Measurements from ENCODE around the gene LYRM9. TPM values are rescaled to one million over a fixed set of nuclear protein-coding genes. Genes with fewer than 3 reads are reported as not detected.

LYRM9 gene
- total and polyA plus RNA-seq, 10 of the 15 experiments (the other 5 are each of a cell fraction or from before 2014, with no cell fraction given), result 1.8 to 8.3 (median 4.6) TPM

- H2AFZ ChIP-seq (ENCODE audit: control insufficient read depth, low read depth, low read length), result no peak overlapping the region
- BruUV-seq (replicated peaks), result no TSS peak
- in situ Hi-C loops (cut with MboI), result no loop called here
These were observed 1.3 kb downstream of the LYRM9 start for GRCh38 chr17:27891841-27892240.

More at GRCh38 chr17:27891841-27892240, 1.3 kb downstream of the LYRM9 start:
- POLR2A ChIA-PET, result interaction anchor here (0.6 to 3.0 kb wide), 4 partner anchors 19 to 88 kb away, joined by 3 to 22 read pairs (median 4); no protein-coding TSS in a partner anchor
- ATAC-seq (no peak), DNase-seq (ENCODE audit: low read depth, low spot score) (no peak), FAIRE-seq (no peak)
- Histone ChIP-seq H3K79me2 (ENCODE audit: control insufficient read depth, insufficient read depth, low read length) (0 out of 2 replicates have a peak, but pooled peaks cover 1% of the 10 kb centered on the region), H3K9ac (ENCODE audit: control insufficient read depth, insufficient read depth, low read length) (no peak overlapping the region), H3K4me3 (no peak overlapping the region), H3K9me3 (replicated peaks; ENCODE audit: control insufficient read depth, insufficient read depth, low read length) (no peaks in the 10 kb centered on the region), H3K27me3 (replicated peaks in 1 of 2; ENCODE audit: control insufficient read depth in 2 of 2, insufficient read depth in 2 of 2, low read length in 1 of 2) (no peaks in the 10 kb centered on the region), H4K20me1 (ENCODE audit: control insufficient read depth, insufficient read depth) (no peaks in the 10 kb centered on the region), H3K36me3 (ENCODE audit: control insufficient read depth in 2 of 2, insufficient read depth in 2 of 2, low read length in 1 of 2) (no peaks in the 10 kb centered on the region), H3K27ac (ENCODE audit: control insufficient read depth, insufficient read depth) (no peak overlapping the region), H3K4me2 (ENCODE audit: control insufficient read depth, insufficient read depth) (peak overlapping the region; percentile 91; the same call in 1 of the 2 replicates), H3K4me1 (ENCODE audit: control insufficient read depth, insufficient read depth, low read length) (peaks cover 10% of the 10 kb centered on the region)
- 81% methylated on average over 9 of the region's 9 CpGs for WGBS (ENCODE audit: insufficient coverage, insufficient replicate concordance, low lambda C conversion rate, missing lambda C conversion rate)
- intact Hi-C loops (cut with micrococcal nuclease; ENCODE audit: unreplicated experiment), result loop anchor here (5.0 kb wide), 2 partner anchors 55 to 360 kb away; no protein-coding TSS in a partner anchor
- no peak for TF ChIP-seq POLR2A (IDR thresholded peaks at IDR 0.05; ENCODE audit: low read depth, low read length)
- no peak for TF ChIP-seq ZNF274 (IDR thresholded peaks at IDR 0.05; ENCODE audit: insufficient read depth, insufficient read length)
- no peak for TF ChIP-seq TARDBP (IDR thresholded peaks at IDR 0.05; ENCODE audit: borderline replicate concordance)
- TF ChIP-seq, protein P1, sequence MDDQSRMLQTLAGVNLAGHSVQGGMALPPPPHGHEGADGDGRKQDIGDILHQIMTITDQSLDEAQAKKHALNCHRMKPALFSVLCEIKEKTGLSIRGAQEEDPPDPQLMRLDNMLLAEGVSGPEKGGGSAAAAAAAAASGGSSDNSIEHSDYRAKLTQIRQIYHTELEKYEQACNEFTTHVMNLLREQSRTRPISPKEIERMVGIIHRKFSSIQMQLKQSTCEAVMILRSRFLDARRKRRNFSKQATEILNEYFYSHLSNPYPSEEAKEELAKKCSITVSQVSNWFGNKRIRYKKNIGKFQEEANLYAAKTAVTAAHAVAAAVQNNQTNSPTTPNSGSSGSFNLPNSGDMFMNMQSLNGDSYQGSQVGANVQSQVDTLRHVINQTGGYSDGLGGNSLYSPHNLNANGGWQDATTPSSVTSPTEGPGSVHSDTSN (IDR thresholded peaks at IDR 0.05; ENCODE audit: insufficient replicate concordance, low read depth, low read length), result no peak
- TF ChIP-seq JUNB (IDR thresholded peaks at IDR 0.05), result no peak
- no peak for TF ChIP-seq SUZ12 (IDR thresholded peaks at IDR 0.05; ENCODE audit: unreplicated experiment)
- TF ChIP-seq SMARCA5 (IDR thresholded peaks at IDR 0.05), result no peak
- no peak for TF ChIP-seq SMC3 (IDR thresholded peaks at IDR 0.05; ENCODE audit: borderline replicate concordance, low read length)
- no peak for TF ChIP-seq RB1 (IDR thresholded peaks at IDR 0.05; ENCODE audit: borderline replicate concordance)
- TF ChIP-seq E4F1 (IDR thresholded peaks at IDR 0.05; ENCODE audit: borderline replicate concordance, partially characterized antibody), result no peak
- no peak for TF ChIP-seq ATF2 (IDR thresholded peaks at IDR 0.05; ENCODE audit: low read length)
- TF ChIP-seq NR2C1 (IDR thresholded peaks at IDR 0.05), result no peak
- no peak for TF ChIP-seq RAD21 (IDR thresholded peaks at IDR 0.05; ENCODE audit: insufficient read depth, low read depth, low read length)
- RAD21 ChIA-PET (ENCODE audit: unreplicated experiment), result interaction anchor here (1.3 to 7.7 kb wide), 3 partner anchors 11 to 168 kb away, joined by 3 to 158 read pairs (median 21); no protein-coding TSS in a partner anchor
- SMC1A ChIA-PET (ENCODE audit: uncharacterized antibody, unreplicated experiment), result interaction anchor here (0.5 to 18.8 kb wide), 6 partner anchors 13 to 323 kb away, joined by 3 to 457 read pairs (median 20); no protein-coding TSS in a partner anchor
- CTCF ChIA-PET, result interaction anchor here (0.6 to 5.9 kb wide), 6 partner anchors 10 to 360 kb away, joined by 3 to 151 read pairs (median 3); partner anchors contain the start of gene NOS2

All from GM12878 (cell line).